Measurements from ENCODE around the gene NRM. TPM values are rescaled to one million over a fixed set of nuclear protein-coding genes. Genes with fewer than 3 reads are reported as not detected.
"Not testable (repeated sequence)": the region's sequence is repeated elsewhere in the genome, so short reads cannot be mapped to it uniquely, and the experiment has no call there.

Gene NRM
- total RNA-seq, 1 experiment from 2014 or later: 31.2 TPM

DNA sequence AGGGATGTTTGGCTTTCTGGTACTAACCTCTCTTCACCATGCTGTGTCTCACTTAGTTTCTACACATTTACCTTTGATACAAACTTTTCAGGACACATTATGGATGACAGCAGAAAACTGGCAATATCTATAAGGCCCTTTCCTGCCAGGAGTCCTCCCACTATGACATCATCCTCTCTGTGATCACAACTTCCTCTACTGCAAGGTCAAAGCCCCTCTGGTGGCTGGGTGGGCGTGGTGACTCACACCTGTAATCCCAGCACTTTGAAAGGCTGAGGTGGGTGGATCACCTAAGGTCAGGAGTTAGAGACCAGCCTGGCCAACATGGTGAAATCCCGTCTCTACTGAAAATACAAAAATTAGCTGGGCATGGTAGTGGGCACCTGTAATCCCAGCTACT is 24.5 kb downstream of the NRM start:
- ATAC-seq; H3K4me1 Mint-ChIP-seq; H3K9me3 Mint-ChIP-seq; H3K4me3 Mint-ChIP-seq; H3K27ac Mint-ChIP-seq; POLR2A ChIA-PET; H3K27me3 Mint-ChIP-seq (ENCODE audit: low read depth); DNase-seq (ENCODE audit: low spot score): not testable (repeated sequence)
- TF ChIP-seq GABPB1 (CRISPR knock-in tag; IDR thresholded peaks at IDR 0.05): peak; percentile 70; the same call in 1 of the 2 replicates
- CTCF ChIA-PET: interaction anchor here (1.2 to 2.1 kb wide), 2 partner anchors 13 to 65 kb away, joined by 3 to 8 read pairs; no protein-coding TSS in a partner anchor
- peaks cover 60% of the 10 kb centered on the region for H3K36me3 Mint-ChIP-seq

DNA sequence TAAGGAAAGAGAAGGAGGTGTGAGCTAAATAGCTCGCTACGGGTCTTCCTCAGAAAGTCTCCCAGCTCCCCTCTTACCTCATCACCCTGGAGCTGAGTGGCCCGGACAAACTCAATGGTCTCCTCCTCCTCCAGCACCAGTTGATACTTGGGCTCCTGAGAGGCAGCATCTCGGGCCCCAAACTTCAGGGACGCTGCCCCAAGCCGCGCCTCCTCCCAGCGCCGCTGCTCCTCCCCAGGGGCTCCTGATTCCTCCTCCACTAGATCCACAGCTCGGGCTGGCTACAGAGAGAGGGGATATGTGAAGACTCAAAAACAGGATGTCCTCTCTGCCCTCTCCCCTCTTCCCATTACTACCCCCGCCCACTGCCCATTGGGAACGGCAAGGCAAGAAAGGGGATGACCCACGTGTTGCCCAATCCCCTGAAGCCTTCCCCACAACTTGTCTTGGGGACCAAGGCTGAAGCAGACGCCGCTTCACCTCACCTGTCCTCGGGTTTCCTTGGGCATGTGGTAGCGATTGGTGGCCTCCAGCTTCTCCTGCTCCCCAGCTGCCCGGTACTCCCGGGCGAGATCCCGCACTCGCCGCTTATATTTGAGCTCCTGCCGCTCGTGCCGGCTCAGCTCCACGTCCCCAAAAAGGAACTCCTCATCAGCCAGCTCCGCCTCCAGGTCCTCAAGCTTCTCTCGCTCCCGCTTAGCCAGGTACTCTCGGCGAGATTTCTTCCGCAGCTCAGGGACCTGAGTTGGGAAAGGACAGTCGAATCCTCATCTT is 25.6 kb downstream of the NRM start:
- no peak overlapping the region for H3K4me3 Mint-ChIP-seq
- no peak for ATAC-seq
- no peaks in the 10 kb centered on the region for H3K4me1 Mint-ChIP-seq
- H3K36me3 Mint-ChIP-seq: peaks cover 53% of the 10 kb centered on the region
- H3K27ac Mint-ChIP-seq: no peak overlapping the region
- no peaks in the 10 kb centered on the region for H3K27me3 Mint-ChIP-seq (ENCODE audit: low read depth)
- ChIA-PET CTCF (interaction anchor here (0.8 to 2.1 kb wide), 3 partner anchors 14 to 66 kb away, joined by 3 to 8 read pairs (median 3); no protein-coding TSS in a partner anchor), POLR2A (no interaction called here)
- TF ChIP-seq, protein P1, sequence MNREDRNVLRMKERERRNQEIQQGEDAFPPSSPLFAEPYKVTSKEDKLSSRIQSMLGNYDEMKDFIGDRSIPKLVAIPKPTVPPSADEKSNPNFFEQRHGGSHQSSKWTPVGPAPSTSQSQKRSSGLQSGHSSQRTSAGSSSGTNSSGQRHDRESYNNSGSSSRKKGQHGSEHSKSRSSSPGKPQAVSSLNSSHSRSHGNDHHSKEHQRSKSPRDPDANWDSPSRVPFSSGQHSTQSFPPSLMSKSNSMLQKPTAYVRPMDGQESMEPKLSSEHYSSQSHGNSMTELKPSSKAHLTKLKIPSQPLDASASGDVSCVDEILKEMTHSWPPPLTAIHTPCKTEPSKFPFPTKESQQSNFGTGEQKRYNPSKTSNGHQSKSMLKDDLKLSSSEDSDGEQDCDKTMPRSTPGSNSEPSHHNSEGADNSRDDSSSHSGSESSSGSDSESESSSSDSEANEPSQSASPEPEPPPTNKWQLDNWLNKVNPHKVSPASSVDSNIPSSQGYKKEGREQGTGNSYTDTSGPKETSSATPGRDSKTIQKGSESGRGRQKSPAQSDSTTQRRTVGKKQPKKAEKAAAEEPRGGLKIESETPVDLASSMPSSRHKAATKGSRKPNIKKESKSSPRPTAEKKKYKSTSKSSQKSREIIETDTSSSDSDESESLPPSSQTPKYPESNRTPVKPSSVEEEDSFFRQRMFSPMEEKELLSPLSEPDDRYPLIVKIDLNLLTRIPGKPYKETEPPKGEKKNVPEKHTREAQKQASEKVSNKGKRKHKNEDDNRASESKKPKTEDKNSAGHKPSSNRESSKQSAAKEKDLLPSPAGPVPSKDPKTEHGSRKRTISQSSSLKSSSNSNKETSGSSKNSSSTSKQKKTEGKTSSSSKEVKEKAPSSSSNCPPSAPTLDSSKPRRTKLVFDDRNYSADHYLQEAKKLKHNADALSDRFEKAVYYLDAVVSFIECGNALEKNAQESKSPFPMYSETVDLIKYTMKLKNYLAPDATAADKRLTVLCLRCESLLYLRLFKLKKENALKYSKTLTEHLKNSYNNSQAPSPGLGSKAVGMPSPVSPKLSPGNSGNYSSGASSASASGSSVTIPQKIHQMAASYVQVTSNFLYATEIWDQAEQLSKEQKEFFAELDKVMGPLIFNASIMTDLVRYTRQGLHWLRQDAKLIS (CRISPR knock-in tag; IDR thresholded peaks at IDR 0.05; ENCODE audit: borderline replicate concordance): no peak
- TF ChIP-seq, protein P2, sequence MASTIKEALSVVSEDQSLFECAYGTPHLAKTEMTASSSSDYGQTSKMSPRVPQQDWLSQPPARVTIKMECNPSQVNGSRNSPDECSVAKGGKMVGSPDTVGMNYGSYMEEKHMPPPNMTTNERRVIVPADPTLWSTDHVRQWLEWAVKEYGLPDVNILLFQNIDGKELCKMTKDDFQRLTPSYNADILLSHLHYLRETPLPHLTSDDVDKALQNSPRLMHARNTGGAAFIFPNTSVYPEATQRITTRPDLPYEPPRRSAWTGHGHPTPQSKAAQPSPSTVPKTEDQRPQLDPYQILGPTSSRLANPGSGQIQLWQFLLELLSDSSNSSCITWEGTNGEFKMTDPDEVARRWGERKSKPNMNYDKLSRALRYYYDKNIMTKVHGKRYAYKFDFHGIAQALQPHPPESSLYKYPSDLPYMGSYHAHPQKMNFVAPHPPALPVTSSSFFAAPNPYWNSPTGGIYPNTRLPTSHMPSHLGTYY (CRISPR knock-in tag; IDR thresholded peaks at IDR 0.05): no peak
- no peak for TF ChIP-seq GTF2I (CRISPR knock-in tag; conservative IDR thresholded peaks at IDR 0.05)
- no peak for TF ChIP-seq ZNF232 (CRISPR knock-in tag; IDR thresholded peaks at IDR 0.05)
- no peak for TF ChIP-seq OVOL2 (CRISPR knock-in tag; IDR thresholded peaks at IDR 0.05; ENCODE audit: borderline replicate concordance)
- no peak for TF ChIP-seq CBFB (CRISPR knock-in tag; IDR thresholded peaks at IDR 0.05; ENCODE audit: low read depth)
- no peak for TF ChIP-seq MXD4 (CRISPR knock-in tag; IDR thresholded peaks at IDR 0.05; ENCODE audit: borderline replicate concordance)
- TF ChIP-seq, protein P3, sequence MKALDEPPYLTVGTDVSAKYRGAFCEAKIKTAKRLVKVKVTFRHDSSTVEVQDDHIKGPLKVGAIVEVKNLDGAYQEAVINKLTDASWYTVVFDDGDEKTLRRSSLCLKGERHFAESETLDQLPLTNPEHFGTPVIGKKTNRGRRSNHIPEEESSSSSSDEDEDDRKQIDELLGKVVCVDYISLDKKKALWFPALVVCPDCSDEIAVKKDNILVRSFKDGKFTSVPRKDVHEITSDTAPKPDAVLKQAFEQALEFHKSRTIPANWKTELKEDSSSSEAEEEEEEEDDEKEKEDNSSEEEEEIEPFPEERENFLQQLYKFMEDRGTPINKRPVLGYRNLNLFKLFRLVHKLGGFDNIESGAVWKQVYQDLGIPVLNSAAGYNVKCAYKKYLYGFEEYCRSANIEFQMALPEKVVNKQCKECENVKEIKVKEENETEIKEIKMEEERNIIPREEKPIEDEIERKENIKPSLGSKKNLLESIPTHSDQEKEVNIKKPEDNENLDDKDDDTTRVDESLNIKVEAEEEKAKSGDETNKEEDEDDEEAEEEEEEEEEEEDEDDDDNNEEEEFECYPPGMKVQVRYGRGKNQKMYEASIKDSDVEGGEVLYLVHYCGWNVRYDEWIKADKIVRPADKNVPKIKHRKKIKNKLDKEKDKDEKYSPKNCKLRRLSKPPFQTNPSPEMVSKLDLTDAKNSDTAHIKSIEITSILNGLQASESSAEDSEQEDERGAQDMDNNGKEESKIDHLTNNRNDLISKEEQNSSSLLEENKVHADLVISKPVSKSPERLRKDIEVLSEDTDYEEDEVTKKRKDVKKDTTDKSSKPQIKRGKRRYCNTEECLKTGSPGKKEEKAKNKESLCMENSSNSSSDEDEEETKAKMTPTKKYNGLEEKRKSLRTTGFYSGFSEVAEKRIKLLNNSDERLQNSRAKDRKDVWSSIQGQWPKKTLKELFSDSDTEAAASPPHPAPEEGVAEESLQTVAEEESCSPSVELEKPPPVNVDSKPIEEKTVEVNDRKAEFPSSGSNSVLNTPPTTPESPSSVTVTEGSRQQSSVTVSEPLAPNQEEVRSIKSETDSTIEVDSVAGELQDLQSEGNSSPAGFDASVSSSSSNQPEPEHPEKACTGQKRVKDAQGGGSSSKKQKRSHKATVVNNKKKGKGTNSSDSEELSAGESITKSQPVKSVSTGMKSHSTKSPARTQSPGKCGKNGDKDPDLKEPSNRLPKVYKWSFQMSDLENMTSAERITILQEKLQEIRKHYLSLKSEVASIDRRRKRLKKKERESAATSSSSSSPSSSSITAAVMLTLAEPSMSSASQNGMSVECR (CRISPR knock-in tag; IDR thresholded peaks at IDR 0.05; ENCODE audit: borderline replicate concordance): no peak
- no peak for TF ChIP-seq NFATC4 (CRISPR knock-in tag; IDR thresholded peaks at IDR 0.05)
- no peak for TF ChIP-seq NR2C2 (CRISPR knock-in tag; IDR thresholded peaks at IDR 0.05)
- TF ChIP-seq ZNF423 (CRISPR knock-in tag; IDR thresholded peaks at IDR 0.05): no peak
- TF ChIP-seq, protein P4, sequence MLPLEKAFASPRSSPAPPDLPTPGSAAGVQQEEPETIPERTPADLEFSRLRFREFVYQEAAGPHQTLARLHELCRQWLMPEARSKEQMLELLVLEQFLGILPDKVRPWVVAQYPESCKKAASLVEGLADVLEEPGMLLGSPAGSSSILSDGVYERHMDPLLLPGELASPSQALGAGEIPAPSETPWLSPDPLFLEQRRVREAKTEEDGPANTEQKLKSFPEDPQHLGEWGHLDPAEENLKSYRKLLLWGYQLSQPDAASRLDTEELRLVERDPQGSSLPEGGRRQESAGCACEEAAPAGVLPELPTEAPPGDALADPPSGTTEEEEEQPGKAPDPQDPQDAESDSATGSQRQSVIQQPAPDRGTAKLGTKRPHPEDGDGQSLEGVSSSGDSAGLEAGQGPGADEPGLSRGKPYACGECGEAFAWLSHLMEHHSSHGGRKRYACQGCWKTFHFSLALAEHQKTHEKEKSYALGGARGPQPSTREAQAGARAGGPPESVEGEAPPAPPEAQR (CRISPR knock-in tag; IDR thresholded peaks at IDR 0.05): no peak
- TF ChIP-seq GABPB1 (CRISPR knock-in tag; IDR thresholded peaks at IDR 0.05): no peak
- TF ChIP-seq ZNF396 (CRISPR knock-in tag; IDR thresholded peaks at IDR 0.05; ENCODE audit: borderline replicate concordance): no peak
- no peak for TF ChIP-seq NFE2L1 (CRISPR knock-in tag; IDR thresholded peaks at IDR 0.05)
- TF ChIP-seq, protein P5, sequence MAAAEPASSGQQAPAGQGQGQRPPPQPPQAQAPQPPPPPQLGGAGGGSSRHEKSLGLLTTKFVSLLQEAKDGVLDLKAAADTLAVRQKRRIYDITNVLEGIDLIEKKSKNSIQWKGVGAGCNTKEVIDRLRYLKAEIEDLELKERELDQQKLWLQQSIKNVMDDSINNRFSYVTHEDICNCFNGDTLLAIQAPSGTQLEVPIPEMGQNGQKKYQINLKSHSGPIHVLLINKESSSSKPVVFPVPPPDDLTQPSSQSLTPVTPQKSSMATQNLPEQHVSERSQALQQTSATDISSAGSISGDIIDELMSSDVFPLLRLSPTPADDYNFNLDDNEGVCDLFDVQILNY (CRISPR knock-in tag; IDR thresholded peaks at IDR 0.05): no peak
- no peak for TF ChIP-seq CREB1 (CRISPR knock-in tag; IDR thresholded peaks at IDR 0.05)
- TF ChIP-seq, protein P6, sequence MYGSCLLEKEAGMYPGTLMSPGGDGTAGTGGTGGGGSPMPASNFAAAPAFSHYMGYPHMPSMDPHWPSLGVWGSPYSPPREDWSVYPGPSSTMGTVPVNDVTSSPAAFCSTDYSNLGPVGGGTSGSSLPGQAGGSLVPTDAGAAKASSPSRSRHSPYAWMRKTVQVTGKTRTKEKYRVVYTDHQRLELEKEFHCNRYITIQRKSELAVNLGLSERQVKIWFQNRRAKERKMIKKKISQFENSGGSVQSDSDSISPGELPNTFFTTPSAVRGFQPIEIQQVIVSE (CRISPR knock-in tag; IDR thresholded peaks at IDR 0.05; ENCODE audit: borderline replicate concordance): no peak
- TF ChIP-seq FOXJ3 (CRISPR knock-in tag; IDR thresholded peaks at IDR 0.05; ENCODE audit: borderline replicate concordance): no peak
- TF ChIP-seq ZNF671 (CRISPR knock-in tag; IDR thresholded peaks at IDR 0.05): no peak
- DNase-seq (ENCODE audit: low spot score): no peak
- no peaks in the 10 kb centered on the region for H3K9me3 Mint-ChIP-seq

DNA sequence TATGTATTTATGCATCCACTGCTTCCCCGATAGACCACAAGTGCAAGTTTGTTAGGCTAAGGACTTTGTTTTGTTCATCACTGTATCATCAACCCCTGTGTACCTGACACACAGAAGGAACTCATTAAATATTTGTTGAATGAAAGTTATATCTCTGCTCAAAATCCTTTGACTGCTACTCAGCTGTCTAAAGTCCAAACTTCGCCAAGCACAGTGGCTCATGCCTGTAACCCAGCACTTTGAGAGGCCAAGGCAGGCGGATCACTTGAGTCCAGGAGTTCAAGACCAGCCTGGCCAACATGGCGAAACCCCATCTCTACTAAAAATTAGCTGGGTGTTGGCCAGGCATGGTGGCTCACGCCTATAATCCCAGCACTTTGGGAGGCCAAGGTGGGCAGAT is 32.9 kb downstream of the NRM start:
- H3K27me3 Mint-ChIP-seq (ENCODE audit: low read depth); H3K27ac Mint-ChIP-seq; H3K9me3 Mint-ChIP-seq; DNase-seq (ENCODE audit: low spot score); POLR2A ChIA-PET; H3K4me3 Mint-ChIP-seq; CTCF ChIA-PET; ATAC-seq; H3K4me1 Mint-ChIP-seq: not testable (repeated sequence)
- peaks cover 69% of the 10 kb centered on the region for H3K36me3 Mint-ChIP-seq

Data from WTC11 (cell line).